ENCODE data around the gene TMEM131L.
"Not testable (repeated sequence)": the region's sequence is repeated elsewhere in the genome, so short reads cannot be mapped to it uniquely, and the experiment has no call there.

Gene TMEM131L

GRCh38 chr4:153579872-153580271, 113.7 kb downstream of the TMEM131L start:
- DNase-seq: no peak

- DNase-seq: no peak
Observed at GRCh38 chr4:153582954-153583702, 117.0 kb downstream of the TMEM131L start.

GRCh38 chr4:153585026-153585425, 118.9 kb downstream of the TMEM131L start:
- no peak for DNase-seq

GRCh38 chr4:153589703-153590595, 123.8 kb downstream of the TMEM131L start:
- DNase-seq: no peak

- DNase-seq: no peak
Observed at GRCh38 chr4:153591441-153591840, 125.3 kb downstream of the TMEM131L start.

- no peak for DNase-seq
Observed at GRCh38 chr4:153592064-153592463, 125.9 kb downstream of the TMEM131L start.

- no peak for DNase-seq
Observed at GRCh38 chr4:153593161-153593560, 127.0 kb downstream of the TMEM131L start.

GRCh38 chr4:153594210-153594609, 128.1 kb downstream of the TMEM131L start:
- no peak for DNase-seq

- no peak for DNase-seq
Observed at GRCh38 chr4:153595894-153596601, 129.9 kb downstream of the TMEM131L start.

GRCh38 chr4:153602758-153603157, 136.6 kb downstream of the TMEM131L start:
- no peak for DNase-seq

- no peak for DNase-seq
Observed at GRCh38 chr4:153603258-153603657, 137.1 kb downstream of the TMEM131L start.

- no peak for DNase-seq
Observed at GRCh38 chr4:153603835-153604234, 137.7 kb downstream of the TMEM131L start.

- DNase-seq: not testable (repeated sequence)
Observed at GRCh38 chr4:153609070-153609469, 142.9 kb downstream of the TMEM131L start.

GRCh38 chr4:153610623-153611376, 144.6 kb downstream of the TMEM131L start:
- no peak for DNase-seq

GRCh38 chr4:153611679-153612078, 145.5 kb downstream of the TMEM131L start:
- no peak for DNase-seq

GRCh38 chr4:153612878-153613277, 146.7 kb downstream of the TMEM131L start:
- no peak for DNase-seq

- no peak for DNase-seq
Observed at GRCh38 chr4:153616006-153616555, 149.9 kb downstream of the TMEM131L start.

- no peak for DNase-seq
Observed at GRCh38 chr4:153618833-153619232, 152.7 kb downstream of the TMEM131L start.

GRCh38 chr4:153619811-153620210, 153.7 kb downstream of the TMEM131L start:
- no peak for DNase-seq

- no peak for DNase-seq
Observed at GRCh38 chr4:153620352-153620751, 154.2 kb downstream of the TMEM131L start.

GRCh38 chr4:153622093-153622492, 155.9 kb downstream of the TMEM131L start:
- no peak for DNase-seq

GRCh38 chr4:153622778-153623240, 156.6 kb downstream of the TMEM131L start:
- DNase-seq: no peak
